ENCODE measurements around the gene ARHGAP30. TPM values are rescaled to one million over a fixed set of nuclear protein-coding genes. Genes with fewer than 3 reads are reported as not detected.
A peak's percentile ranks its signal among the peaks of the same experiment; 100 is the strongest.

The ARHGAP30 gene
- total and polyA plus RNA-seq, 4 experiments from 2014 or later, result 63.4 to 226 (median 218) TPM

- peak; percentile 94 to 95 (median 95) for DNase-seq
- H3K36me3 ChIP-seq (ENCODE audit: insufficient read depth, low read length), result peaks cover 49% of the 10 kb centered on the region
- H3K9me3 ChIP-seq (ENCODE audit: control insufficient read depth in 1 of 2, low read length in 2 of 2), result no peaks in the 10 kb centered on the region
- Mint-ChIP-seq H3K27ac (peak within 1 kb of the TSS; percentile 90 to 100 (median 99)), H3K4me1 (peaks cover 29 to 58% (median 42%) of the 10 kb centered on the region in 4 donors), H3K9me3 (no peaks in the 10 kb centered on the region), H3K36me3 (peaks cover 32 to 68% of the 10 kb centered on the region in 2 donors), H3K4me3 (peak within 1 kb of the TSS; percentile 87 to 99 (median 94)), H3K27me3 (no peaks in the 10 kb centered on the region)
- POLR2A ChIA-PET (ENCODE audit: partially characterized antibody), result interaction anchor here (0.8 to 21.2 kb wide), 42 partner anchors 7 to 414 kb away, joined by 3 to 602 read pairs (median 5); partner anchors contain the start of genes ARHGAP30, B4GALT3, DEDD and F11R
- intact Hi-C loops (cut with micrococcal nuclease), result loop anchor here (1.0 to 5.0 kb wide), 4 partner anchors 23 to 121 kb away; partner anchors contain the start of genes ARHGAP30, PPOX and UFC1
- H3K27ac ChIP-seq (ENCODE audit: low read depth, low read length), result peak within 1 kb of the TSS; percentile 91
- peak within 1 kb of the TSS; percentile 62 to 89 for H3K4me3 ChIP-seq (ENCODE audit: low read length in 2 of 2)
- CTCF ChIA-PET (ENCODE audit: partially characterized antibody), result interaction anchor here (0.9 to 10.7 kb wide), 14 partner anchors 9 to 90 kb away, joined by 3 to 171 read pairs (median 4); partner anchors contain the start of genes ARHGAP30, F11R and KLHDC9
- peaks cover 39% of the 10 kb centered on the region for H3K4me1 ChIP-seq (ENCODE audit: insufficient read depth, low read length)
- H3K27me3 ChIP-seq (ENCODE audit: insufficient read depth, low read length), result no peaks in the 10 kb centered on the region
These were observed 23.7 kb downstream of the ARHGAP30 start, which contains the start of gene USF1 for GRCh38 chr1:161045736-161046604. TSS of gene USF1 (minus strand) at chr1:161045977. CDS start at chr1:161043275, 2,702 bp downstream.

DNA sequence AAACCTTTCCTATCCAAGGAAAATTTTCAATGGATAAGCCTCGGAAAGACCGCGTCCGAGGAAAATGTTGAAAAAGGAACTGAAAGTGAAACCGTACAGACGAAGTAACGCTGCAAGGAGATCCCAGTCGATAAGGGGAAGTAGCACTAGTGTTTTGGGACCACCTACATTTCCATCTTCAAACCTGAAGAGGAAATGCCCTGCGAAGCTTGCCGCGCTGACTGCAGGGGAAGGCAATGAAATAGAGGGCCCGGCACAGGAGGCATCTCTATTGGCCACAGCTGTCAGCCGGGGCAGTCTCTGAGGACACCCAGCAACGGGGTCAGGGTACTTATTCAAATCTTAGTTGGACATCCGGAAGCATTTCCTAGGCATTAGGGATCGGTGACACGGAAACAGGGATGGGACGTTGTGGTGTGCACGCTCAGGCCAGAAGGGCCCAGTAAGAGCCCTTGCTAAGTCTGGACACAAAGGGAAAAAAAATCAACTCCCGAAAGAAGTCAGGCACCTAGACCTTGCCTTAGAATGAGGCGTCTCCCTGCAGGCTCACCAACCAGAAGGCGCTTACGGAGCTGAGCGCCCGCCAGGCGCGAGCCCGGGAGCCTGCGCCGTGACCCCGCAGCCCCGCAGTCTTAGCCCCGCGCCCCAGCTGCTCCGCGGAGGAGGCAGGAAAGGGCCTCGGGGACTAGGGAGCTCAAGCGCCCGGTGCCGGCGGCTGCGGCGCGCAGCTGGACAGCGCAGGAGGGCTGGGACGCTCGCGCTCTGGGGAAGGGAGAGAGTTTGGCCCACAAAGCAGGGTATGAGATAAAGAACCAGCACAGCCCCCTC is 24.6 kb downstream of the ARHGAP30 start:
- Mint-ChIP-seq H3K36me3 (peaks cover 29 to 72% of the 10 kb centered on the region in 2 donors), H3K4me3 (peak overlapping the region; percentile 87 to 99 (median 94)), H3K9me3 (no peaks in the 10 kb centered on the region), H3K27me3 (no peaks in the 10 kb centered on the region), H3K27ac (peak overlapping the region; percentile 90 to 100 (median 99)), H3K4me1 (peaks cover 29 to 63% (median 43%) of the 10 kb centered on the region in 4 donors)
- CTCF ChIA-PET (ENCODE audit: partially characterized antibody), result interaction anchor here (0.6 to 10.7 kb wide), 15 partner anchors 10 to 91 kb away, joined by 3 to 171 read pairs (median 5); partner anchors contain the start of genes ARHGAP30, F11R and KLHDC9
- POLR2A ChIA-PET (ENCODE audit: partially characterized antibody), result interaction anchor here (0.6 to 21.2 kb wide), 40 partner anchors 6 to 413 kb away, joined by 3 to 602 read pairs (median 6); partner anchors contain the start of genes ARHGAP30, B4GALT3, DEDD and F11R
- peaks cover 51% of the 10 kb centered on the region for H3K36me3 ChIP-seq (ENCODE audit: insufficient read depth, low read length)
- H3K9me3 ChIP-seq (ENCODE audit: control insufficient read depth in 1 of 2, low read length in 2 of 2), result no peaks in the 10 kb centered on the region
- H3K4me1 ChIP-seq (ENCODE audit: insufficient read depth, low read length), result peaks cover 41% of the 10 kb centered on the region
- H3K27ac ChIP-seq (ENCODE audit: low read depth, low read length), result peak overlapping the region; percentile 91
- no peaks in the 10 kb centered on the region for H3K27me3 ChIP-seq (ENCODE audit: insufficient read depth, low read length)
- peak; percentile 49 to 79 (median 58) for DNase-seq
- intact Hi-C loops (cut with micrococcal nuclease), result loop anchor here (1.0 to 5.0 kb wide), 4 partner anchors 24 to 122 kb away; partner anchors contain the start of genes ARHGAP30, PPOX and UFC1
- peak overlapping the region; percentile 62 to 89 for H3K4me3 ChIP-seq (ENCODE audit: low read length in 2 of 2)

GRCh38 chr1:161044535-161044907 is 25.2 kb downstream of the ARHGAP30 start:
- H3K4me1 ChIP-seq (ENCODE audit: insufficient read depth, low read length), result peaks cover 47% of the 10 kb centered on the region
- peak in 3 of 5 donors; percentile 41 to 59 (median 45) for DNase-seq
- CTCF ChIA-PET (ENCODE audit: partially characterized antibody), result interaction anchor here (0.9 to 10.7 kb wide), 7 partner anchors 11 to 56 kb away, joined by 3 to 171 read pairs (median 7); partner anchors contain the start of genes ARHGAP30 and KLHDC9

GRCh38 chr1:161039546-161039945 is 30.1 kb downstream of the ARHGAP30 start:
- H3K27me3 Mint-ChIP-seq, result no peaks in the 10 kb centered on the region
- H3K27me3 ChIP-seq (ENCODE audit: insufficient read depth, low read length), result no peaks in the 10 kb centered on the region
- peaks cover 30 to 63% (median 45%) of the 10 kb centered on the region in 4 donors for H3K4me1 Mint-ChIP-seq
- ChIA-PET CTCF (ENCODE audit: partially characterized antibody) (interaction anchor here (0.9 to 10.7 kb wide), 9 partner anchors 20 to 101 kb away, joined by 3 to 171 read pairs (median 5); partner anchors contain the start of genes ARHGAP30, F11R and KLHDC9), POLR2A (ENCODE audit: partially characterized antibody) (interaction anchor here (0.6 to 21.2 kb wide), 11 partner anchors 8 to 330 kb away, joined by 3 to 602 read pairs (median 13); partner anchors contain the start of genes ARHGAP30, DEDD, F11R and KLHDC9)
- peaks cover 54% of the 10 kb centered on the region for H3K4me1 ChIP-seq (ENCODE audit: insufficient read depth, low read length)
- peaks cover 0 to 3% (median 0%) of the 10 kb centered on the region in 8 donors for H3K9me3 Mint-ChIP-seq
- peaks cover 40% of the 10 kb centered on the region for H3K36me3 ChIP-seq (ENCODE audit: insufficient read depth, low read length)
- peak overlapping the region; percentile 65 to 96 (median 90) for H3K27ac Mint-ChIP-seq
- intact Hi-C loops (cut with micrococcal nuclease), result loop anchor here (5.0 kb wide), 1 partner anchor 42 kb away; no protein-coding TSS in a partner anchor
- H3K9me3 ChIP-seq (ENCODE audit: control insufficient read depth in 1 of 2, low read length in 2 of 2), result no peaks in the 10 kb centered on the region
- H3K4me3 ChIP-seq (ENCODE audit: low read length in 2 of 2), result no peak overlapping the region
- H3K36me3 Mint-ChIP-seq, result peaks cover 23 to 45% of the 10 kb centered on the region in 2 donors
- peak overlapping the region; percentile 83 for H3K27ac ChIP-seq (ENCODE audit: low read depth, low read length)
- no peak for DNase-seq
- peak overlapping the region in 7 of 8 donors; percentile 53 to 90 (median 79) for H3K4me3 Mint-ChIP-seq

More at GRCh38 chr1:161044535-161044907, 25.2 kb downstream of the ARHGAP30 start:
- Mint-ChIP-seq H3K4me3 (peak overlapping the region; percentile 87 to 99 (median 94)), H3K36me3 (peaks cover 29 to 72% of the 10 kb centered on the region in 2 donors), H3K27me3 (no peaks in the 10 kb centered on the region), H3K4me1 (peaks cover 30 to 65% (median 48%) of the 10 kb centered on the region in 4 donors), H3K9me3 (no peaks in the 10 kb centered on the region), H3K27ac (peak overlapping the region; percentile 90 to 100 (median 98))
- Histone ChIP-seq H3K27me3 (ENCODE audit: insufficient read depth, low read length) (no peaks in the 10 kb centered on the region), H3K9me3 (ENCODE audit: control insufficient read depth in 1 of 2, low read length in 2 of 2) (no peaks in the 10 kb centered on the region), H3K27ac (ENCODE audit: low read depth, low read length) (peak overlapping the region; percentile 91), H3K4me3 (ENCODE audit: low read length in 2 of 2) (peak overlapping the region; percentile 62 to 89), H3K36me3 (ENCODE audit: insufficient read depth, low read length) (peaks cover 51% of the 10 kb centered on the region)
- POLR2A ChIA-PET (ENCODE audit: partially characterized antibody), result interaction anchor here (0.6 to 21.2 kb wide), 17 partner anchors 12 to 393 kb away, joined by 3 to 602 read pairs (median 15); partner anchors contain the start of genes ARHGAP30, B4GALT3, DEDD and F11R
- intact Hi-C loops (cut with micrococcal nuclease), result loop anchor here (5.0 kb wide), 1 partner anchor 93 kb away; no protein-coding TSS in a partner anchor

GRCh38 chr1:161039154-161039545 is 30.5 kb downstream of the ARHGAP30 start:
- no peak for DNase-seq

More at GRCh38 chr1:161039154-161039545, 30.5 kb downstream of the ARHGAP30 start:
- peak overlapping the region; percentile 87 to 95 (median 91) for H3K4me3 Mint-ChIP-seq
- Histone ChIP-seq H3K9me3 (ENCODE audit: control insufficient read depth in 1 of 2, low read length in 2 of 2) (no peaks in the 10 kb centered on the region), H3K4me1 (ENCODE audit: insufficient read depth, low read length) (peaks cover 50% of the 10 kb centered on the region), H3K27ac (ENCODE audit: low read depth, low read length) (peak overlapping the region; percentile 83), H3K36me3 (ENCODE audit: insufficient read depth, low read length) (peaks cover 40% of the 10 kb centered on the region), H3K4me3 (ENCODE audit: low read length in 2 of 2) (peak overlapping the region; percentile 65 to 96), H3K27me3 (ENCODE audit: insufficient read depth, low read length) (no peaks in the 10 kb centered on the region)
- H3K27ac Mint-ChIP-seq, result peak overlapping the region; percentile 89 to 99 (median 97)
- CTCF ChIA-PET (ENCODE audit: partially characterized antibody), result interaction anchor here (0.7 to 10.7 kb wide), 9 partner anchors 20 to 102 kb away, joined by 3 to 171 read pairs (median 3); partner anchors contain the start of genes ARHGAP30, F11R, KLHDC9 and NIT1
- intact Hi-C loops (cut with micrococcal nuclease), result loop anchor here (5.0 kb wide), 1 partner anchor 42 kb away; no protein-coding TSS in a partner anchor
- no peaks in the 10 kb centered on the region for H3K27me3 Mint-ChIP-seq
- peaks cover 23 to 41% of the 10 kb centered on the region in 2 donors for H3K36me3 Mint-ChIP-seq
- POLR2A ChIA-PET (ENCODE audit: partially characterized antibody), result interaction anchor here (0.6 to 21.2 kb wide), 15 partner anchors 9 to 411 kb away, joined by 3 to 602 read pairs (median 5); partner anchors contain the start of genes ARHGAP30, DEDD, F11R and KLHDC9
- peaks cover 26 to 59% (median 41%) of the 10 kb centered on the region in 4 donors for H3K4me1 Mint-ChIP-seq
- peaks cover 0 to 3% (median 0%) of the 10 kb centered on the region in 8 donors for H3K9me3 Mint-ChIP-seq

Data from CD4-positive, alpha-beta memory T cell (primary cell).